Esophagus (tissue), 2 donors: ENCODE measurements around the gene GPR158. TPM values are rescaled to one million over a fixed set of nuclear protein-coding genes. Genes with fewer than 3 reads are reported as not detected.
A peak's percentile ranks its signal among the peaks of the same experiment; 100 is the strongest.
"Not testable (repeated sequence)": the region's sequence is repeated elsewhere in the genome, so short reads cannot be mapped to it uniquely, and the experiment has no call there.

Experiments used
- H3K27ac ChIP-seq, 2 donors: one replicate each; pipeline ENCODE4 v1.5.1; 2013; ENCODE audit warnings: low read depth in 2 of 2, mild to moderate bottlenecking in 2 of 2, inconsistent platforms in 1 of 2, low read length in 1 of 2, moderate library complexity in 1 of 2
- H3K27me3 ChIP-seq, 2 donors: one replicate each; pipeline ENCODE4 v1.6.1; 2013; ENCODE audit warnings: low read length in 2 of 2, control low read depth in 1 of 2, mild to moderate bottlenecking in 1 of 2; ENCODE audit not compliant: insufficient read depth in 2 of 2, control insufficient read depth in 1 of 2
- H3K36me3 ChIP-seq, 2 donors: one replicate each; pipeline ENCODE4 v1.6.1; 2013; ENCODE audit warnings: low read length in 1 of 2; ENCODE audit not compliant: control insufficient read depth in 2 of 2, insufficient read depth in 2 of 2
- H3K4me1 ChIP-seq, 2 donors: one replicate each; pipeline ENCODE4 v1.6.1; 2013; ENCODE audit warnings: low read length in 1 of 2; ENCODE audit not compliant: control insufficient read depth in 2 of 2, insufficient read depth in 2 of 2
- H3K4me3 ChIP-seq, 2 donors: one replicate each; pipeline ENCODE4 v1.5.1; 2013; ENCODE audit warnings: low read length in 2 of 2, mild to moderate bottlenecking in 2 of 2, low read depth in 1 of 2, moderate library complexity in 1 of 2
- H3K9me3 ChIP-seq, 2 donors: one replicate each; pipeline ENCODE4 v1.6.1; 2013; ENCODE audit warnings: mild to moderate bottlenecking in 2 of 2, low read depth in 1 of 2, low read length in 1 of 2, moderate library complexity in 1 of 2; ENCODE audit not compliant: control insufficient read depth in 2 of 2, insufficient read depth in 1 of 2
- WGBS, 2 donors: extraction: QIAGEN DNeasy Blood & Tissue Kit; methylation state at CpG; one replicate each; pipeline ENCODE4 v1.1.7; 2013; 5-methylcytosine and 5-hydroxymethylcytosine counted together
- polyA plus RNA-seq, 2 donors: library from polyadenylated mRNA; stranded (reverse); fragments of 200-250 nt; gene quantifications; one replicate each; pipeline ENCODE4 v1.2.3, GENCODE V29; 2013
- donor health status: healthy with polysubstance abuse.
- donor health status: Bipolar disorder and iron deficiency.

The GPR158 gene
- under 1 TPM in 1 of 2 donors, not detected in 1; under 0.01 TPM for polyA plus RNA-seq

GRCh38 chr10:25174461-25175230 lies at the start of gene GPR158:
Gene GPR158 (plus strand): TSS chr10:25175001. CDS start chr10:25175421, 420 bp downstream.
- 3 to 4% methylated on average over 75 to 83 of the region's 83 CpGs for WGBS, 2 donors
- Histone ChIP-seq H3K27ac (no peak within 1 kb of the TSS), H3K36me3 (no peaks in the 10 kb centered on the region), H3K4me1 (peaks cover 8 to 14% of the 10 kb centered on the region in 2 donors), H3K4me3 (peak within 1 kb of the TSS; percentile 38 to 57), H3K9me3 (peaks cover 0 to 8% of the 10 kb centered on the region in 2 donors), H3K27me3 (peaks cover 0 to 18% of the 10 kb centered on the region in 2 donors)

- 36 to 47% methylated on average over 7 of the region's 7 CpGs for WGBS, 2 donors
- Histone ChIP-seq H3K9me3 (no peaks in the 10 kb centered on the region), H3K36me3 (no peaks in the 10 kb centered on the region), H3K4me3 (no peak overlapping the region), H3K27me3 (no peaks in the 10 kb centered on the region), H3K4me1 (no peaks in the 10 kb centered on the region), H3K27ac (no peak overlapping the region)
Measured at GRCh38 chr10:25125201-25125611, 49.6 kb upstream of the GPR158 start.

GRCh38 chr10:25129592-25129991 lies 45.2 kb upstream of the GPR158 start:
- no peak overlapping the region for H3K27ac ChIP-seq
- H3K4me1 ChIP-seq = no peaks in the 10 kb centered on the region
- no peak overlapping the region for H3K4me3 ChIP-seq
- H3K9me3 ChIP-seq = no peaks in the 10 kb centered on the region
- H3K36me3 ChIP-seq = no peaks in the 10 kb centered on the region
- 68 to 73% methylated on average over 4 of the region's 4 CpGs for WGBS, 2 donors
- H3K27me3 ChIP-seq = no peaks in the 10 kb centered on the region

- Histone ChIP-seq H3K4me3 (no peak overlapping the region), H3K27me3 (no peaks in the 10 kb centered on the region), H3K9me3 (no peaks in the 10 kb centered on the region), H3K27ac (no peak overlapping the region), H3K4me1 (no peaks in the 10 kb centered on the region), H3K36me3 (no peaks in the 10 kb centered on the region)
- 76 to 79% methylated on average over 4 of the region's 4 CpGs for WGBS, 2 donors
Measured at GRCh38 chr10:25130906-25131305, 43.9 kb upstream of the GPR158 start.

GRCh38 chr10:25142116-25142864 lies 32.5 kb upstream of the GPR158 start:
- Histone ChIP-seq H3K4me3 (no peak overlapping the region), H3K4me1 (no peaks in the 10 kb centered on the region), H3K27ac (no peak overlapping the region), H3K27me3 (no peaks in the 10 kb centered on the region), H3K36me3 (no peaks in the 10 kb centered on the region), H3K9me3 (no peaks in the 10 kb centered on the region)
- WGBS, 2 donors = 68 to 70% methylated on average over 12 of the region's 12 CpGs

- 65 to 74% methylated on average over 3 of the region's 3 CpGs for WGBS, 2 donors
- Histone ChIP-seq H3K4me3 (no peak overlapping the region), H3K27ac (no peak overlapping the region), H3K4me1 (no peaks in the 10 kb centered on the region), H3K36me3 (no peaks in the 10 kb centered on the region), H3K9me3 (no peaks in the 10 kb centered on the region), H3K27me3 (no peaks in the 10 kb centered on the region)
Measured at GRCh38 chr10:25157650-25158049, 17.2 kb upstream of the GPR158 start.

GRCh38 chr10:25159591-25159990 lies 15.2 kb upstream of the GPR158 start:
- Histone ChIP-seq H3K4me3 (no peak overlapping the region), H3K27ac (no peak overlapping the region), H3K36me3 (no peaks in the 10 kb centered on the region), H3K9me3 (no peaks in the 10 kb centered on the region), H3K27me3 (no peaks in the 10 kb centered on the region), H3K4me1 (no peaks in the 10 kb centered on the region)
- 71 to 79% methylated on average over 2 of the region's 2 CpGs for WGBS, 2 donors

- 52 to 58% methylated on average over 2 of the region's 2 CpGs for WGBS, 2 donors
Measured at GRCh38 chr10:25162391-25162790, 12.4 kb upstream of the GPR158 start.

GRCh38 chr10:25163464-25163863 lies 11.3 kb upstream of the GPR158 start:
- WGBS, 2 donors = 85 to 89% methylated on average over 7 of the region's 7 CpGs
- not testable (repeated sequence) for H3K4me3 ChIP-seq

More at GRCh38 chr10:25162391-25162790, 12.4 kb upstream of the GPR158 start:
- no peaks in the 10 kb centered on the region for H3K9me3 ChIP-seq
- no peak overlapping the region for H3K27ac ChIP-seq
- no peaks in the 10 kb centered on the region for H3K27me3 ChIP-seq
- no peaks in the 10 kb centered on the region for H3K36me3 ChIP-seq
- H3K4me1 ChIP-seq = no peaks in the 10 kb centered on the region
- no peak overlapping the region for H3K4me3 ChIP-seq

More at GRCh38 chr10:25163464-25163863, 11.3 kb upstream of the GPR158 start:
- H3K9me3 ChIP-seq, H3K36me3 ChIP-seq, H3K4me1 ChIP-seq, H3K27me3 ChIP-seq, H3K27ac ChIP-seq: not testable (repeated sequence)
